ENCODE measurements around the gene EDEM1.
A peak's percentile ranks its signal among the peaks of the same experiment; 100 is the strongest.
"Not testable (repeated sequence)": the region's sequence is repeated elsewhere in the genome, so short reads cannot be mapped to it uniquely, and the experiment has no call there.

The EDEM1 gene

GRCh38 chr3:5187156-5187919, at the start of gene EDEM1:
TSS of gene EDEM1 (plus strand) at chr3:5187707. CDS start at chr3:5187806, 99 bp downstream.
- DNase-seq = peak; percentile 91

GRCh38 chr3:5138214-5138981, 49.1 kb upstream of the EDEM1 start:
- no peak for DNase-seq

GRCh38 chr3:5140230-5140621, 47.3 kb upstream of the EDEM1 start:
- no peak for DNase-seq

- no peak for DNase-seq
These were observed 46.7 kb upstream of the EDEM1 start for GRCh38 chr3:5140839-5141238.

DNA sequence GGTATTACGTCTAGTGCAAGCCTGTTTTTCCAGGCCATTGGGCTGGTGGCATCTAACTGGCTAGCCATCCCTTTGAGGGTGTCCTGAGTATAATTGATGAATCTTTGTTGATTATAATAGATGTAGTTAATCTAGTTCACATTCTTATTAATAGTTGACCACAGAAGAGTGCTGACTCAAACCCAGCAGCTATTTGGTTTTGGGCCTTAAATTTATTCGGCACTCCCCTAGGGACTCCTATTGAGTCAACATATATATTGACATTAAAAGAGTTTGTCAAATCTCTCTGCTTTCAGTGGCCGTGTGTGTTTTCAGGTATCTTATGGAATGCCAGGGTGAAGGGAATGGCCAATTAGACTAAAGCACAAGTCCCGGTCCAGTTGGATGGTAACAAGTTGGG, 45.7 kb upstream of the EDEM1 start:
- no peak for DNase-seq

DNA sequence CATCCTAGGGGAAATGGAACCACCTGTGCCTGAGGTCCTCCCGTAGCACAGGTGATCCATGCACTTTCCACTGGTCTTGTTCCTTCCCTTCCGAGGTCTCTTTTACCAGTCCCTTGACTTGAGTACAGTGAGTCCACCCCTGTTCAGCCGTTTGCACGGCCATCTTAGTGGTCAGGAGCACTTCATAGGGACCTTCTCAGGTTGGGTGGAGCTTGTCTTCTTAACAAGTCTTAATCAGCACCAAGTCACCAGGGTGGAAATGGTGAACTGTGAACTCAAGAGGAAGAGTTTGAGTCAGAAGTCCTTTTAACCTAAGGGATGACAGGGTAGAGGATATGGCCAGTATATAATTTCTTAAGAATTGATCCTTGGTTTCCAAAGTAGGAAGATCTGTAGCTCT, 44.0 kb upstream of the EDEM1 start:
- DNase-seq = no peak

DNA sequence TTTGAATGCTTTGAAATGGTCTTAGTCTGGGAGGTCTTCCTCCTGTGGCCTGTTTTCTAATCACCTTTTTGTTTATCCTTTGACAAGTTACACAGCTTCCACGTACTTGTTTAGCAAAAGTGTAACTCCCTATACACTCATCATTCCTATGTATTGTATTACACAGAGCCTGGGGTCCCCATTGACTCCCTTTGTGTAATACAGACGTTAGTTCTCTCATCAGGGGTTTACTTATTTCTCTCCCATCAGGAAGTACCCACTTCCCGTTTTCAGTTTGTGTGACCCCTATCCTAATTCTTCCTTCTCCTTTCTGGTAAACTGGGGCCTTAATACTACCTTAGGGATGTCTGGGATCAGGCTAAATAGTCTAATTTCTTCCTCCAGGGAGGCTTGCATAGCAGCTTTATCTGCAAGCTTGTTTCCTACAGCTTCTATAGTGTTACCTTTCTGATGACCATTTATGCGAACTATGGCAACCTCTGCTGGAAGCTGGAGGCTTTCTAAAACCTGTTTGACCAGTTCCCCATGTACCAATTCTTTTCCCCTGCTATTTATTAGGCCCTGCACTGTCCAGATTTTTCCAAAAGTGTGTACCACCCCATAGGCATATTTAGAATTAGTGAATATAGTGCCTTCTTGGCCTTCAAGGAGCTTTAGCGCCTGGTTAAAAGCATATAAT, 43.1 kb upstream of the EDEM1 start:
- DNase-seq = no peak

GRCh38 chr3:5145120-5145519, 42.4 kb upstream of the EDEM1 start:
- no peak for DNase-seq

- DNase-seq = not testable (repeated sequence)
These were observed 40.4 kb upstream of the EDEM1 start for GRCh38 chr3:5147152-5147551.

DNA sequence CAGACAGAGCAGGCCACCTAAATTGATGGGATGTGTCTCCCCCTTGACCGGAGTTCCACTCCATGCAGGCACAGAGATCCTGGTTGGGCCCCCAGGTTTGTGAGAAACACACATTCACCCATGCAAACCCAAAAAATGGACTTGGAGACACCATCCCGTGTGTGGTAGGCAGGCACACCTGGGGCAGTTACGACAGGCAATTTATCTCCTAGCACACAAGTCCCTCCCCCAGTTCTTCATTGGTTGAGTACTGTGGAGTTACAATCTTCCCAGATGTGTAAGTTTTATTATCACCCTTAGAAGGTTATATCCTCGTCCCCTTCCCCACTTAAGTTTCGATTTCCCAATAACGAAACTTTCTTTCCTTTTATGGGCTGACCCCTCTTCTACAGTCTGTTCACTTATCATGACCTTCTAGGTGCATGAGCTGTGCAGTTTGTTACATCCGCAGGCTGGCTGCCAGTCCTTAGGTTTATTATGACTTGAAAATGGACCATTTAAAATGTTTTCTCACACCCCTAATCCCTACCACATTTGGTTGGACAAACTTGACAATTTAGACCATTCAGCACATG, 38.1 kb upstream of the EDEM1 start:
- no peak for DNase-seq

DNA sequence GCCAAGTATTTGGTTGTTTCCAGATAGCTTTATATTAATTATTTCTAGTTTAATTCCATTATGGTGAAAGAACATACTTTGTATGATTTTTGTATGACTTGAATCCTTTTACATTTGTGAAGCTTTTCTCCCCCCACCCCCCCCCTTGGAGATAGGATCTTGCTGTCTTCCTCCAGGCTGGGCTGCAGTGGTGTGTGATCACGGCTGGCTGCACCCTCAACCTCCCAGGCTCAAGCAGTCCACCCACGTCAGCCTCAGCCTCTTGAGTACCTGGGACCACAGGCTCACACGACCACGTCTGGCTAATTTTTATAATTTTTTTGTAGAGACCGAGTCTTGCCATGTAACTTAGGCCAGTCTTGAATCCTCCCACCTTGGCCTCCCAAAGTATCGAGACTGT, 35.9 kb upstream of the EDEM1 start:
- DNase-seq = no peak

GRCh38 chr3:5153074-5153473, 34.4 kb upstream of the EDEM1 start:
- no peak for DNase-seq

- DNase-seq = no peak
These were observed 32.3 kb upstream of the EDEM1 start for GRCh38 chr3:5155241-5155640.

DNA sequence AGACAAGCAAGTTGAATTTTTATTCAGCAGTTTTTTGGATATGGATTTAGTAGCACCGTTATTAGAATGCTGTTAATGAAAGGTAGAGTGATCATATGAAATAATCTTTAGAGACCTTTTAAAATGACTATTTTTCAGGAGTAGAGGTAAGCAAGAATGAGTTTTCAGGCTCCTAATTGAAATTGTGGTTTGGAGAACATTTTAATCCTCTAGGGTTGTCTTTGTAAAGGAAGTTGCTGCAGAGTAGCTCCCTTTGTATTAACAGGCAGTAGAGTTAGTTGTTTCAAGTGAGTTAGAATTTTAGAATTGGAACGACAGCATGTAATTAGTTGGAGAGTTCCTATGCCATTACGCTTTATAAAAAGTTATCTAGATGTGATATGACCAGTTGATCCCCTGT, 27.2 kb upstream of the EDEM1 start:
- DNase-seq = no peak

GRCh38 chr3:5160940-5161858, 26.3 kb upstream of the EDEM1 start:
- DNase-seq = no peak

DNA sequence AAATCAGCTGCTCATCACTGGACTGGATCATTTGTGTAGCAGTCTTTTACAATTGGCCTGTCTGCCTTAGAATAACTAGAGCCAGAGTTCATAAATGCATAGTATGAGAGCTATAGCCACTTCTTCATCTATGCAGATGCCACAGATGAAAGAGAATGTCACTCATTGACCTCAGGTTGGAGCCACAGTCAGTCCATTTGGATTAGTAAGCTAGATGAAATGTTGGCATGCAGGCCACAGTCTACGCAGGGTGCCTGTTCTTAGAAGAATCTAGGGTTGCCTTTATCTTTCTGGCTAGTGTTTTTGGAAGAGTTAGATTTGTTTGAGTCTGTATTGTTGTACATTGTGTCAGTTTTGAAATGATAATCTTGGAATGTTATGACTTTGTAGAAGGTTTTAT, 25.4 kb upstream of the EDEM1 start:
- DNase-seq = no peak

GRCh38 chr3:5165698-5166097, 21.8 kb upstream of the EDEM1 start:
- DNase-seq = no peak

DNA sequence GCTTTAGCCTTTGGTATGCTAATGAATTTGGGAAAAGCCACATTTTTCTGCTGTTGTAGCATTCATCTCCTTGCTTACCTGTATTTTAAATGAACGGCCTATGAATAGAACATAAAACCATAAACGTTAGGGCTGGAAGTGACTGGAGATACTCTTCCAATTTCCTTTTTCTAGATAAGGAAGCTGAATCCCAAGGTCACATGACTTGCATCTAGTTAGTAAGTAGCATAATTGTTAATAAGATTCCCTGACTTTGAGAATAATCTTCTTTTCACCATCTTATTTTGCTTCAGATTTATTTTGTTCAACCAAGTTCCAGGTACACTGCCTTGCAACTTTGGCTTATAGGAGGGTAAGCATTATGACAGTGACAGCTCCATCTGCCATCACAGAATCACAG, 20.7 kb upstream of the EDEM1 start:
- no peak for DNase-seq

DNA sequence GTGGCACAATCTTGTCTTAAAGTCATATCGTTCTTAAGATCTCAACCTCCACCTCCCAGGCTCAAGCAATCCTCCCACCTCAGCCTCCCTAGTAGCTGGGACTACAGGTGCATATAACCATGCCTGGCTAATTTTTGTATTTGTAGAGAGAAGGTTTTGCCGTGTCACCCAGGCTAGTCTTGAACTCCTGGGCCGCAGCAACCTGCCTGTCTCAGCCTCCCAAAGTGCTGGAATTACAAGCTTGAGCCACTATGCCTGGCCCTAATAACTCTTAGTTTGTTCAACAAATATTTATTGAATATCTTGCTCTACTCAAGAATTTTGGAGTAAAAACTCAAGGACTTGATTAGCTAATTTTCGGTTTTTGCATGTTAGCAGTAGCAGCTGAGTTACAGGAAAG, 19.4 kb upstream of the EDEM1 start:
- DNase-seq = no peak

DNA sequence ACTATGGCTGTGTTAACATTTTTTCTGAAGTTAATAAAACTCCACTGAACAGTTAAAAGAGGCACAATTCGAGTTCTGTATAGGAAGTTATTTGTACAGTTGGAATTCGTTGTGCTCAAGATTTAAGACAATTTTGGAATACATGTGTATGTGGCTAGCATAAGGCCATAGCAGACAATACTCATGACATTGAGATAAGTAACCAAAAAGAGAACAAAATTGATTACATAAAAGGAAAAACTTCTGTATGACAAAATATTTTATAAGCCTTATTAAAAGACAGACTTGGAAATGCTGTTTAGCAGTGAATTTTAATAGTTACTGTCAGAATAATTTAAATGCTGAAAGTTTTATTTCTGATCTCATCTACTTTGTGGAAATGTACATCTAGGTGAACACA, 17.7 kb upstream of the EDEM1 start:
- no peak for DNase-seq

DNA sequence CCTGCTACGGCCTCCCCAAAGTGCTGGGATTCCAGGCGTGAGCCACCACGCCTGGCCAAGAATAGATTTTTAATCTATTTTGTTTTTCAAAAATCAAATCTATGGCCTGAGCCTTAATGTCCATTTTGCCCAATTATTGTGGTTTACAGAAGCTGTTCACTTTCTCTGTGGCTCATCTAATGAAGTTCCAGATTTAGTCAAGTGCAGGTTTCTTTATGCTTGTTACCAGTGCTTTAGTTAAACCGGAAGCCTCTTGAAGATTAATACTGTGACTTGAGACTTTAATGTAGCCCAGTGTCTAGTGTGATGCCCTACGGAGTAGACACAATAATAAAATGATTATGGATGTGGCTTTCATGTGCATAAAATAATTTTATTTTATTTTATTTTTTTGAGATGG, 16.5 kb upstream of the EDEM1 start:
- no peak for DNase-seq

DNA sequence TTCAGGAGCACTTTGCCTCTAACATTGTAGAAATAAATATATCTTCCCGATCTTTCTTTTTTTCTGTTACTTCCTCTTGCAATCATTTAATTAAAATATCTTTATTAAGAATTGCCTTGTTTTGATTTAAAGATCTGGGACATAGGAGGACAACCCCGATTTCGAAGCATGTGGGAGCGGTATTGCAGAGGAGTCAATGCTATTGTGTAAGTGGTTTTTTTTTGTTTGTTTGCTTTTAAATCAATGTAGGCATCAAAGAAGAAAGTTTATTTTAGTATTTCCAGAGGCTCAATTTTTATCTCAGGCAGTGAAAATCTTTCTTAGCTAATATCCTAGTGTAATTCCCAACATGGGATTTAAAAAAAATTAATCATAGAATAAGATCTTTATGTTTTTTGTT, 15.5 kb upstream of the EDEM1 start:
- DNase-seq = no peak
